Right atrium auricular region (tissue), 2 donors: ENCODE measurements around the gene SPAG4. TPM values are rescaled to one million over a fixed set of nuclear protein-coding genes. Genes with fewer than 3 reads are reported as not detected.
A peak's percentile ranks its signal among the peaks of the same experiment; 100 is the strongest.

Experiments
- DNase-seq: peaks from one replicate; pipeline ENCODE4 v3.0.0-alpha.2; 2019; ENCODE audit warnings: low spot score
- H3K27ac ChIP-seq, 2 donors: fragments of 200-600 bp; sonication (generic); 1 replicate in 1 of 2; 2 replicates in 1 of 2; pipeline ENCODE4 v1.5.1; 2016 to 2019
- H3K27me3 ChIP-seq, 2 donors: fragments of 200-600 bp; sonication (generic); one replicate each; pipeline versions ENCODE4 v1.5.1 to v1.6.0; 2017 to 2019
- H3K36me3 ChIP-seq: fragments of 200-600 bp; sonication (generic); one replicate; pipeline ENCODE4 v1.5.1; 2016
- H3K4me1 ChIP-seq, 2 donors: fragments of 200-600 bp; sonication (generic); one replicate each; pipeline versions ENCODE4 v1.5.1 to v1.6.0; 2017 to 2019
- H3K4me3 ChIP-seq, 2 donors: fragments of 200-600 bp; sonication (generic); 1 replicate in 1 of 2; 2 replicates in 1 of 2; pipeline ENCODE4 v1.5.1; 2017 to 2019; ENCODE audit warnings: mild to moderate bottlenecking in 1 of 2, moderate library complexity in 1 of 2
- H3K9me3 ChIP-seq, 2 donors: fragments of 200-600 bp; sonication (generic); one replicate each; pipeline ENCODE4 v1.5.1; 2019
- CTCF ChIP-seq, 2 donors: fragments of 200-600 bp; sonication (generic); IDR thresholded peaks; one replicate each; pipeline ENCODE4 v1.5.1; 2019; ENCODE audit warnings: antibody characterized with exemption in 2 of 2
- total RNA-seq, 2 donors: library from RNA; depleted of rRNA; stranded (reverse); fragments of >200 nt; gene quantifications; one replicate each; pipeline ENCODE4 v1.1.0, GENCODE V29; 2016

SPAG4 gene
- total RNA-seq, 2 donors from 2014 or later, result 4.6 to 5.5 TPM

DNA sequence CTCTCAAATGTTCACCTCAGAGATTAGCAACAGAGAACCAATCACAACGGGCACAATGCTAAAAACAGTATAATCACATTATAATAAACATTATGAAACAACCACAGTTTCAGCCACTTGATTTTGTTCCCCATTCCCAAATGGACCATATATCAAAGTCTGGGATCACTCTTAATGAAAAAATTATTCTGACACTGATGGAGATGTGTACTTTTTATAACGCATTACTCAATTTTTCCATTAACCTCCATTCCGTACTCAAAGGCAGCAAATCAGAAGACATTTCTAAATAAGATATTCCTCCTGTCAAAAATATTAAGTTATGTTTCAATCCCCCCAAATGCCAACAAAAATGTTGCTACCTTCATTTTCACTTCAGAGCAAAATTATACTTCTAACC lies 46.3 kb downstream of the SPAG4 start:
- no peak for TF ChIP-seq CTCF (IDR thresholded peaks at IDR 0.05)
- H3K27me3 ChIP-seq, result no peaks in the 10 kb centered on the region
- no peaks in the 10 kb centered on the region for H3K36me3 ChIP-seq
- H3K4me1 ChIP-seq, result peaks cover 0 to 58% of the 10 kb centered on the region in 2 donors
- DNase-seq, result no peak
- no peak overlapping the region for H3K4me3 ChIP-seq
- peak overlapping the region in 1 of 2 donors; percentile 2 for H3K27ac ChIP-seq
- H3K9me3 ChIP-seq, result no peaks in the 10 kb centered on the region

- no peak for TF ChIP-seq CTCF (IDR thresholded peaks at IDR 0.05)
- Histone ChIP-seq H3K27ac (no peak overlapping the region), H3K4me3 (peak overlapping the region in 1 of 2 donors; percentile 88), H3K9me3 (no peaks in the 10 kb centered on the region), H3K27me3 (no peaks in the 10 kb centered on the region), H3K36me3 (no peaks in the 10 kb centered on the region), H3K4me1 (peaks cover 0 to 53% of the 10 kb centered on the region in 2 donors)
- DNase-seq, result no peak
Observed at GRCh38 chr20:35662551-35662950, 46.9 kb downstream of the SPAG4 start.

DNA sequence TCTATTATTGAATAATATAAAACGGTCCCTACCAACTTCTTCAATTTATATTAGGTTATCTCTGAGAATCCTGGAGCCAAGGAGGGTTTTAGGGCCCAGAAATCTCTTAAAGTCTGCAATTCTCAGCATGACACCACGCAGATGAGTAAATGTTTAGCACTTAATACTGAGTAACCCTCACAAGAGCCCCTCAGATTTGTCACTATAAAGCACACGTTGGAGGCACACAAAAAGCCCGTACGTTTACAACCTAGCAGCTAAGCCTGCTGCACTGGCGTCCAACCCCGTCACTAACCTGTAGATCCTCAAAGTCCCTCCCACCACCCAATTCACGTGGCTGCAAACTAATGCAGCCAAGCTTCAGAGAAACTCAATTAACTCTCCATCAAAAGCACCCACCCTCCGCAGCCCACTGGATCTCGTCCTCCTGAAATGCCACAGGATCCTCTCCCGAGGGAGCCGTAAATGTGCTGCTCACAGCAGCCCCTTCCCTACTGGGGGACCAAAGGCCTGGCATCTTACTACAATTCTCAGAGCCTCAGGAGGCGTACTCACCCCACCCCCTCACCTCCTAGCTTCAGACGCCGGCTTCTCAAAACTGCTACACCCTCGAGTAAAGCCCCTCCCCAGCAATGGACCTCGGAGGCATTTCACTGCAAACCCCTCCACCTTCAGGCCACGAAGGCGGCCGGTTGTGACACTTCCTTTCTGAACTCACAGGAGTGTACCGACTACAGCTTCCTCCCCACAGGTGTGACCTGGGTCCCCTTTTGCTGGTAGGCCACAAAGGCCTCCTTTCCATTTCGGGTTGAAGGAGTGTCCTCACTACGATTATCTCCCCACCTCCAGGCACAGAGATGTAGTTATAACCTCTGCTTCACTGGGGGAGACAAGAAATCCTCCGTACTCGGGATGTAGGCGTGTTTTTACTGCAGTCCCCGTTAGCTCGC lies 48.2 kb downstream of the SPAG4 start:
- H3K27ac ChIP-seq, result peak overlapping the region; percentile 98
- no peaks in the 10 kb centered on the region for H3K27me3 ChIP-seq
- peak; percentile 62 for DNase-seq
- H3K4me3 ChIP-seq, result peak overlapping the region; percentile 68 to 88
- TF ChIP-seq CTCF (IDR thresholded peaks at IDR 0.05), result no peak
- H3K36me3 ChIP-seq, result peaks cover 6% of the 10 kb centered on the region
- H3K9me3 ChIP-seq, result no peaks in the 10 kb centered on the region
- peaks cover 0 to 43% of the 10 kb centered on the region in 2 donors for H3K4me1 ChIP-seq

- TF ChIP-seq CTCF (IDR thresholded peaks at IDR 0.05), result no peak
- DNase-seq, result peak; percentile 95
- peaks cover 0 to 43% of the 10 kb centered on the region in 2 donors for H3K4me1 ChIP-seq
Observed at GRCh38 chr20:35664466-35665206, 49.0 kb downstream of the SPAG4 start, which contains the start of the genes CPNE1 and RBM12. Gene CPNE1 (minus strand): TSS chr20:35664900. CDS start chr20:35632923, 31,977 bp downstream. Gene RBM12 (minus strand): TSS chr20:35664900. CDS start chr20:35655322, 9,578 bp downstream.

DNA sequence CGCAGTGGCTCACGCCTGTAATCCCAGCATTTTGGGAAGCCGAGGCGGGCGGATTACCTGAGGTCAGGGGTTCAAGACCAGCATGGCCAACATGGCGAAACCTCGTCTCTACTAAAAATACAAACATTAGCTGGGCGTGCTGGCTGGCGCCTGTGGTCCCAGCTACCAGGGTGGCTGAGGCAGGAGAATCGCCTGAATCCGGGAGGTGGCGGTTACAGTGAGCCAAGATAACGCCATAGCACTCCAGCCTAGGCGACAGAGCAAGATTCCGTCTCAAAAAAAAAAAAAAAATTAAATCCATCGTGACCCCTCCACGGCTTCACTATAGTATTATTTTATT lies 50.3 kb downstream of the SPAG4 start:
- no peak for TF ChIP-seq CTCF (IDR thresholded peaks at IDR 0.05)
- no peak overlapping the region for H3K4me3 ChIP-seq
- no peak for DNase-seq
- no peak overlapping the region for H3K27ac ChIP-seq
- H3K4me1 ChIP-seq, result peaks cover 0 to 31% of the 10 kb centered on the region in 2 donors
- peaks cover 25% of the 10 kb centered on the region for H3K36me3 ChIP-seq
- H3K27me3 ChIP-seq, result no peaks in the 10 kb centered on the region
- H3K9me3 ChIP-seq, result no peaks in the 10 kb centered on the region

More at GRCh38 chr20:35664466-35665206, 49.0 kb downstream of the SPAG4 start, which contains the start of the genes CPNE1 and RBM12:
- Histone ChIP-seq H3K36me3 (peaks cover 15% of the 10 kb centered on the region), H3K4me3 (peak within 1 kb of the TSS; percentile 68 to 88), H3K27ac (peak within 1 kb of the TSS; percentile 98), H3K9me3 (no peaks in the 10 kb centered on the region), H3K27me3 (no peaks in the 10 kb centered on the region)
